ENCODE data around the gene MSL1. TPM values are rescaled to one million over a fixed set of nuclear protein-coding genes. Genes with fewer than 3 reads are reported as not detected.
A peak's percentile ranks its signal among the peaks of the same experiment; 100 is the strongest.

Gene MSL1
- total RNA-seq, 4 donors from 2014 or later: 50.2 to 139 (median 61.9) TPM

GRCh38 chr17:40111221-40112128 lies 10.3 kb upstream of the MSL1 start:
- ATAC-seq (ENCODE audit: low FRiP score) (peak; percentile 73), DNase-seq (ENCODE audit: low spot score) (peak; percentile 73)
- TF ChIP-seq, protein P1, sequence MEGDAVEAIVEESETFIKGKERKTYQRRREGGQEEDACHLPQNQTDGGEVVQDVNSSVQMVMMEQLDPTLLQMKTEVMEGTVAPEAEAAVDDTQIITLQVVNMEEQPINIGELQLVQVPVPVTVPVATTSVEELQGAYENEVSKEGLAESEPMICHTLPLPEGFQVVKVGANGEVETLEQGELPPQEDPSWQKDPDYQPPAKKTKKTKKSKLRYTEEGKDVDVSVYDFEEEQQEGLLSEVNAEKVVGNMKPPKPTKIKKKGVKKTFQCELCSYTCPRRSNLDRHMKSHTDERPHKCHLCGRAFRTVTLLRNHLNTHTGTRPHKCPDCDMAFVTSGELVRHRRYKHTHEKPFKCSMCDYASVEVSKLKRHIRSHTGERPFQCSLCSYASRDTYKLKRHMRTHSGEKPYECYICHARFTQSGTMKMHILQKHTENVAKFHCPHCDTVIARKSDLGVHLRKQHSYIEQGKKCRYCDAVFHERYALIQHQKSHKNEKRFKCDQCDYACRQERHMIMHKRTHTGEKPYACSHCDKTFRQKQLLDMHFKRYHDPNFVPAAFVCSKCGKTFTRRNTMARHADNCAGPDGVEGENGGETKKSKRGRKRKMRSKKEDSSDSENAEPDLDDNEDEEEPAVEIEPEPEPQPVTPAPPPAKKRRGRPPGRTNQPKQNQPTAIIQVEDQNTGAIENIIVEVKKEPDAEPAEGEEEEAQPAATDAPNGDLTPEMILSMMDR (IDR thresholded peaks at IDR 0.05): peak in 2 of 3 donors; percentile 0 to 49

- DNase-seq (ENCODE audit: low spot score) (no peak), ATAC-seq (ENCODE audit: low FRiP score) (no peak)
- TF ChIP-seq, protein P1 (IDR thresholded peaks at IDR 0.05): no peak
These were observed 9.5 kb upstream of the MSL1 start for GRCh38 chr17:40112191-40112711.

DNA sequence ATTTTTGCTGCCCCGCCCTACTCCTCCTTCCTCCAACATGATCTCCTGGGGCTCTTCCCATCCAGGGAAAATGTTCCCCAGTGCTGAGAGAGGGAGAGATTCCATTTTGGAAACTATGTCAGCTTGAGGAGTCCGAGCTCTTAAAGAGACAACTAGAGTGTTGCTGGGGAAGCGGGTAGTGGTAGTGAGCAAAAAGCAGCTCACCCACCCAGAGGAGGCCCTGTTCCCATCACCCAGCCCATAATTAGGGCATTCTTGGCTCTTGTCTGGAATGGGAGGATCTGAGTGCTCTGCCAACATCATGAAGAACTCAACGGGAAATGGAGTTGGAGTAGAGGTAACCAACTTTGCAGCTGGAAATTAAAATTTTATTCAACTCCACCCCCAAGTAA lies 9.1 kb upstream of the MSL1 start:
- TF ChIP-seq, protein P1 (IDR thresholded peaks at IDR 0.05): no peak
- DNase-seq (ENCODE audit: low spot score): no peak
- ATAC-seq (ENCODE audit: low FRiP score): peak; percentile 13

- DNase-seq (ENCODE audit: low spot score) (peak; percentile 84), ATAC-seq (ENCODE audit: low FRiP score) (peak; percentile 79)
- TF ChIP-seq, protein P1 (IDR thresholded peaks at IDR 0.05): peak in 2 of 3 donors; percentile 69 to 85
These were observed 8.5 kb upstream of the MSL1 start for GRCh38 chr17:40113110-40113906.

DNA sequence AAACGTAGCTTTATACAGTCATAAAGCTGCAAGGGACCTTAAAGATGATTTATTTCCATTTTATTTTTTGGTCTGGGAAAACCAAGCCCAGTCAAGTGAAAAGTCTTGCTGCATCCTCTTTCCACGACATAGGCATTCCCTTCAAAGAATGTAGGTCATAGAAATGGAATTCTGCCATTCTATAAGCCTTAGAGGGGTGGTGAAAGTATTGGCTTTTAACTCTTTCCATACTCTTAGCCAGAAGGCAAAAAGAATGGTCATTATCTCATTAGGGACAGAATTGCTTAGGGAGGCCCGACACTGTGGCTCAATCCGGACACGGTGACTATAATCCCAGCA lies 7.9 kb upstream of the MSL1 start:
- no peak for DNase-seq (ENCODE audit: low spot score)
- TF ChIP-seq, protein P1 (IDR thresholded peaks at IDR 0.05): no peak
- ATAC-seq (ENCODE audit: low FRiP score): no peak

DNA sequence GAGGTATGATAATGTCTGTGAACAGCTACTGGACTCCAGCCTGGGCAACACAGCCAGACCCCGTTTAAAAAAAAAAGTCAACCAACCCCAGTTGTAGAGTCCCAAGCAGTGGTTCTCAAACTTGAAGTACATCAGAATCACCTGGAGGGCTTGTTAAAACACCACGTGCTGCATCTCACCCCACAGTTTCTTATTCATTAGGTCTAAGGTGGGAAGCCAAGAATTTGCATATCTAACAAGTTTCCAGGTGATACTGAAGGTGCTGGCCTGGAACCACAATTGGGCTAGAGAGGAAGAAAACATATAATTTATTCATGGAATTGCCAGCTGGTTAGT lies 6.7 kb upstream of the MSL1 start:
- DNase-seq (ENCODE audit: low spot score) (no peak), ATAC-seq (ENCODE audit: low FRiP score) (no peak)
- TF ChIP-seq, protein P1 (IDR thresholded peaks at IDR 0.05): no peak
